Liver (tissue), 9 donors: ENCODE data around the gene TM9SF4. TPM values are rescaled to one million over a fixed set of nuclear protein-coding genes. Genes with fewer than 3 reads are reported as not detected.

Experiments used
- DNase-seq: peaks from one replicate; pipeline ENCODE4 v3.0.0-alpha.2; 2017; ENCODE audit warnings: low spot score
- H3K27ac ChIP-seq, 2 donors: one replicate each; pipeline ENCODE4 v1.7.0; 2013; ENCODE audit warnings: inconsistent platforms in 2 of 2, low read length in 2 of 2, control low read depth in 1 of 2, low read depth in 1 of 2, mild to moderate bottlenecking in 1 of 2
- H3K27me3 ChIP-seq, 4 donors: one replicate each; pipeline versions ENCODE4 v1.6.1 to v1.7.0; 2013; ENCODE audit warnings: low read length in 3 of 4, inconsistent platforms in 1 of 4, mild to moderate bottlenecking in 1 of 4, moderate library complexity in 1 of 4; ENCODE audit not compliant: control insufficient read depth in 4 of 4, insufficient read depth in 4 of 4
- H3K36me3 ChIP-seq, 4 donors: one replicate each; pipeline versions ENCODE4 v1.6.1 to v1.7.0; 2013; ENCODE audit warnings: low read length in 3 of 4, mild to moderate bottlenecking in 3 of 4, low read depth in 1 of 4, moderate library complexity in 1 of 4; ENCODE audit not compliant: control insufficient read depth in 4 of 4, insufficient read depth in 3 of 4
- H3K4me1 ChIP-seq, 4 donors: one replicate each; pipeline versions ENCODE4 v1.6.1 to v1.7.0; 2013; ENCODE audit warnings: low read length in 3 of 4, mild to moderate bottlenecking in 3 of 4, moderate library complexity in 1 of 4; ENCODE audit not compliant: control insufficient read depth in 4 of 4, insufficient read depth in 4 of 4
- H3K4me3 ChIP-seq, 3 donors: one replicate each; pipeline versions ENCODE4 v1.6.1 to v1.7.0; 2013; ENCODE audit warnings: low read length in 3 of 3, control low read depth in 1 of 3, low read depth in 1 of 3, mild to moderate bottlenecking in 1 of 3
- H3K9ac ChIP-seq, 2 donors: one replicate each; pipeline ENCODE4 v1.7.0; 2013; ENCODE audit warnings: low read length in 2 of 2, mild to moderate bottlenecking in 2 of 2, moderate library complexity in 2 of 2, control low read depth in 1 of 2, low read depth in 1 of 2
- H3K9me3 ChIP-seq, 4 donors: one replicate each; pipeline versions ENCODE4 v1.6.1 to v1.7.0; 2013; ENCODE audit warnings: low read length in 3 of 4; ENCODE audit not compliant: control insufficient read depth in 4 of 4
- ATF3 ChIP-seq: IDR thresholded peaks from 2 replicates; pipeline ENCODE4 v1.6.1; 2016; ENCODE audit warnings: antibody characterized with exemption
- EGR1 ChIP-seq, 2 donors: IDR thresholded peaks; 2 replicates each; pipeline ENCODE4 v1.6.1; 2016 to 2018; ENCODE audit warnings: antibody characterized with exemption in 2 of 2, low read depth in 2 of 2
- FOXA1 ChIP-seq: IDR thresholded peaks from 2 replicates; pipeline ENCODE4 v1.6.1; 2016; ENCODE audit warnings: antibody characterized with exemption
- FOXA2 ChIP-seq: IDR thresholded peaks from 2 replicates; pipeline ENCODE4 v1.6.1; 2016; ENCODE audit warnings: antibody characterized with exemption
- GABPA ChIP-seq, 2 donors: IDR thresholded peaks in 1 of 2; conservative IDR thresholded peaks in 1 of 2; 2 replicates each; pipeline ENCODE4 v1.6.1; 2016; ENCODE audit warnings: antibody characterized with exemption in 2 of 2, mild to moderate bottlenecking in 1 of 2, moderate library complexity in 1 of 2
- HNF4A ChIP-seq, 2 donors: conservative IDR thresholded peaks; 2 replicates each; pipeline ENCODE4 v1.6.1; 2016; ENCODE audit warnings: antibody characterized with exemption in 2 of 2, mild to moderate bottlenecking in 2 of 2
- JUND ChIP-seq, 2 donors: IDR thresholded peaks; 2 replicates each; pipeline ENCODE4 v1.6.1; 2016; ENCODE audit warnings: antibody characterized with exemption in 2 of 2
- NR2F2 ChIP-seq: IDR thresholded peaks from 2 replicates; pipeline ENCODE4 v1.6.1; 2016; ENCODE audit warnings: antibody characterized with exemption
- RAD21 ChIP-seq, 2 donors: IDR thresholded peaks; 2 replicates each; pipeline ENCODE4 v1.6.1; 2016; ENCODE audit warnings: antibody characterized with exemption in 2 of 2, mild to moderate bottlenecking in 2 of 2
- REST ChIP-seq: IDR thresholded peaks from 2 replicates; pipeline ENCODE4 v1.6.1; 2016; ENCODE audit warnings: antibody characterized with exemption, mild to moderate bottlenecking
- RXRA ChIP-seq, 2 donors: IDR thresholded peaks; 2 replicates each; pipeline ENCODE4 v1.6.1; 2017 to 2018; ENCODE audit warnings: antibody characterized with exemption in 2 of 2, mild to moderate bottlenecking in 1 of 2
- SP1 ChIP-seq: IDR thresholded peaks from 2 replicates; pipeline ENCODE4 v1.6.1; 2018; ENCODE audit warnings: antibody characterized with exemption, mild to moderate bottlenecking
- TAF1 ChIP-seq: conservative IDR thresholded peaks from 2 replicates; pipeline ENCODE4 v1.6.1; 2016; ENCODE audit warnings: antibody characterized with exemption, mild to moderate bottlenecking
- YY1 ChIP-seq: IDR thresholded peaks from 2 replicates; pipeline ENCODE4 v1.6.1; 2016; ENCODE audit warnings: antibody characterized with exemption, mild to moderate bottlenecking
- ZBTB33 ChIP-seq: IDR thresholded peaks from 2 replicates; pipeline ENCODE4 v1.6.1; 2016; ENCODE audit warnings: antibody characterized with exemption
- WGBS: extraction: QIAGEN DNeasy Blood & Tissue Kit; methylation state at CpG from one replicate; pipeline ENCODE4 v1.1.7; 2013; 5-methylcytosine and 5-hydroxymethylcytosine counted together
- polyA plus RNA-seq, 2 donors: library from polyadenylated mRNA; stranded (reverse) in 1 of 2; unstranded in 1 of 2; fragments of 200-250 nt in 1 of 2; fragments of >200 nt in 1 of 2; fragmentation: Nextera tagmentation in 1 of 2; extraction: Ambion mirVana in 1 of 2; gene quantifications; one replicate each; pipeline versions ENCODE4 v1.2.1 to v1.2.3, GENCODE V29; 2013 to 2015
- total RNA-seq, 2 donors: library from RNA; depleted of rRNA; stranded (reverse); fragments of >200 nt; gene quantifications; one replicate each; pipeline ENCODE4 v1.2.3, GENCODE V29; 2014
- donor health status: healthy.
- donor health status: healthy.
- donor health status: healthy.
- donor health status: healthy.
- donor health status: healthy.

The TM9SF4 gene
- total and polyA plus RNA-seq, 4 donors, result 15.9 to 26.2 (median 22.2) TPM

GRCh38 chr20:32079655-32080109, 29.8 kb upstream of the TM9SF4 start:
- no peak overlapping the region for H3K27ac ChIP-seq
- DNase-seq, result no peak

GRCh38 chr20:32080783-32081182, 28.7 kb upstream of the TM9SF4 start:
- 87% methylated on average over 3 of the region's 3 CpGs for WGBS
- H3K4me1 ChIP-seq, result no peaks in the 10 kb centered on the region
- no peak overlapping the region for H3K27ac ChIP-seq
- TF ChIP-seq SP1, result no peak
- TF ChIP-seq GABPA (IDR thresholded peaks at IDR 0.05 in 1 of 2, conservative IDR thresholded peaks at IDR 0.05 in 1 of 2), result no peak
- TF ChIP-seq FOXA1, result no peak
- no peak for TF ChIP-seq RXRA (IDR thresholded peaks at IDR 0.05)
- TF ChIP-seq NR2F2, result no peak
- TF ChIP-seq TAF1, result no peak
- TF ChIP-seq RAD21 (IDR thresholded peaks at IDR 0.05), result no peak
- no peak for TF ChIP-seq YY1
- TF ChIP-seq ATF3, result no peak
- no peak for TF ChIP-seq ZBTB33
- TF ChIP-seq FOXA2, result no peak
- TF ChIP-seq EGR1 (IDR thresholded peaks at IDR 0.05; ENCODE audit: low read depth in 2 of 2), result no peak
- no peak for TF ChIP-seq HNF4A (conservative IDR thresholded peaks at IDR 0.05)
- no peak for TF ChIP-seq REST
- TF ChIP-seq JUND (IDR thresholded peaks at IDR 0.05), result no peak
- no peak overlapping the region for H3K4me3 ChIP-seq
- no peak for DNase-seq
- H3K9me3 ChIP-seq, result no peaks in the 10 kb centered on the region
- H3K9ac ChIP-seq, result no peak overlapping the region
- H3K36me3 ChIP-seq, result no peaks in the 10 kb centered on the region
- H3K27me3 ChIP-seq, result peaks cover 0 to 4% (median 0%) of the 10 kb centered on the region in 4 donors

More at GRCh38 chr20:32079655-32080109, 29.8 kb upstream of the TM9SF4 start:
- no peaks in the 10 kb centered on the region for H3K4me1 ChIP-seq
- no peak overlapping the region for H3K4me3 ChIP-seq
- no peak for TF ChIP-seq FOXA2
- no peak for TF ChIP-seq RXRA (IDR thresholded peaks at IDR 0.05)
- TF ChIP-seq NR2F2, result no peak
- no peak for TF ChIP-seq ATF3
- TF ChIP-seq JUND (IDR thresholded peaks at IDR 0.05), result no peak
- no peaks in the 10 kb centered on the region for H3K9me3 ChIP-seq
- no peak overlapping the region for H3K9ac ChIP-seq
- WGBS, result 67% methylated on average over 8 of the region's 8 CpGs
- H3K27me3 ChIP-seq, result peaks cover 0 to 4% (median 0%) of the 10 kb centered on the region in 4 donors
- H3K36me3 ChIP-seq, result no peaks in the 10 kb centered on the region
